Fibroblast of lung (primary cell): Measurements from ENCODE around the gene WWOX.

Source experiments
- CTCF ChIP-seq, 2 donors: IDR thresholded peaks in 1 of 2; conservative IDR thresholded peaks in 1 of 2; 1 replicate in 1 of 2; 2 replicates in 1 of 2; pipeline ENCODE4 v1.5.1; 2011 to 2012; ENCODE audit warnings: low read length in 2 of 2, control low read depth in 1 of 2, inconsistent platforms in 1 of 2, low read depth in 1 of 2, mild to moderate bottlenecking in 1 of 2
- EZH2 ChIP-seq: IDR thresholded peaks from 2 replicates; pipeline ENCODE4 v1.5.1; 2012; ENCODE audit warnings: low read length, control low read depth, mild to moderate bottlenecking; ENCODE audit errors: missing control alignments

GRCh38 chr16:79083508-79084299 is 984.2 kb downstream of the WWOX start:
- TF ChIP-seq CTCF (conservative IDR thresholded peaks at IDR 0.05 in 1 of 2, IDR thresholded peaks at IDR 0.05 in 1 of 2; ENCODE audit: low read depth in 1 of 2, low read length in 2 of 2) = no peak
- no peak for TF ChIP-seq EZH2
